K562 (cell line): ENCODE measurements around the gene OR8B8. TPM values are rescaled to one million over a fixed set of nuclear protein-coding genes. Genes with fewer than 3 reads are reported as not detected.

ENCODE experiments used
- C11orf30 ChIP-seq: fragments of 450-650 bp; IDR thresholded peaks from 2 replicates; pipeline ENCODE4 v1.6.1; 2016; ENCODE audit warnings: low read depth, mild to moderate bottlenecking
- KHSRP ChIP-seq: fragments of 450-650 bp; IDR thresholded peaks from 2 replicates; pipeline ENCODE4 v1.6.1; 2017
- MAFF ChIP-seq: IDR thresholded peaks from 2 replicates; pipeline ENCODE4 v1.6.1; 2012; ENCODE audit warnings: low read length, improper control_type of control experiment
- MAFG ChIP-seq: fragments of 450-650 bp; conservative IDR thresholded peaks from 2 replicates; pipeline ENCODE4 v1.6.1; 2016; ENCODE audit warnings: missing genetic modification characterization, missing compliant biosample characterization
- NFE2 ChIP-seq: IDR thresholded peaks from 2 replicates; pipeline ENCODE4 v1.6.1; 2014; ENCODE audit warnings: antibody characterized with exemption, low read depth
- ZBTB7A ChIP-seq: IDR thresholded peaks from 2 replicates; pipeline ENCODE4 v1.6.1; 2011; ENCODE audit warnings: low read depth, mild to moderate bottlenecking, low read length, moderate library complexity, borderline replicate concordance; ENCODE audit not compliant: control insufficient read depth
- polyA plus RNA-seq, 8 experiments: library from polyadenylated mRNA; depleted of rRNA in 4 of 8; stranded (reverse) in 5 of 8; unstranded in 3 of 8; fragments of >200 nt; fragmentation: Nextera tagmentation in 2 of 8; fragmentation: Illumina TruSeq in 1 of 8; extraction: Ambion mirVana in 2 of 8; extraction: Trizol in 1 of 8; gene quantifications; 2 replicates each; pipeline versions ENCODE4 v1.2.1 to v1.2.3, GENCODE V29; 2011 to 2014; ENCODE audit warnings: inconsistent platforms in 1 of 8, missing spikeins in 1 of 8
- total RNA-seq, 7 experiments: library from RNA; depleted of rRNA in 6 of 7; stranded (reverse); fragments of >200 nt in 6 of 7; fragmentation: Illumina TruSeq in 2 of 7; extraction: Trizol in 2 of 7; gene quantifications; 2 replicates each; pipeline versions ENCODE4 v1.2.1 to v1.2.3, GENCODE V29; 2011 to 2021; ENCODE audit warnings: low replicate concordance in 1 of 7
- TF ChIP-seq, protein P1 (sequence below): sonication (generic); formaldehyde crosslinking; IDR thresholded peaks from 2 replicates; pipeline ENCODE4 v1.8.0; 2022; ENCODE audit warnings: mild to moderate bottlenecking, missing genetic modification reagents

OR8B8 gene
- total and polyA plus RNA-seq, 9 of the 15 experiments (the other 6 are each of a cell fraction or from before 2014, with no cell fraction given), result 0.18 TPM; not detected in 8

DNA sequence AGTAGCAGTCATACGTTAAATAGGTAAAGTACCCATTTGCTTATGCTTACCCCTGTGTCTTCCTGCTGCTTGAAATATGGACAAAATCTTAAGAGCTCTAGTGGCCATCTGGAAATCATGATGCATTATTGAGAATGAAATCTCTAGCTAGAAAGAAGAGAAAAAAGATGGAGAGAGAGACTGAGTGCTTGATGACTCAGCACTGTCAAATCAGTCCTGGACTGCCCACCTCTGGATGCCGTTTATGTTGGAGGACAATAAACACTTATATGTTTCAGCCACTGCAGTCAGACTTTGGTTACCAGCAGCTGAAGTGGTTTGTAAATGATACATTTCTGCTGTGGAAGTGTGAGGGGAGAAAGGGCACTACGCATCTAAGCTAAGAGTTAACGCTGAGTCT, 24.5 kb downstream of the OR8B8 start (continued):
- TF ChIP-seq, protein P1, sequence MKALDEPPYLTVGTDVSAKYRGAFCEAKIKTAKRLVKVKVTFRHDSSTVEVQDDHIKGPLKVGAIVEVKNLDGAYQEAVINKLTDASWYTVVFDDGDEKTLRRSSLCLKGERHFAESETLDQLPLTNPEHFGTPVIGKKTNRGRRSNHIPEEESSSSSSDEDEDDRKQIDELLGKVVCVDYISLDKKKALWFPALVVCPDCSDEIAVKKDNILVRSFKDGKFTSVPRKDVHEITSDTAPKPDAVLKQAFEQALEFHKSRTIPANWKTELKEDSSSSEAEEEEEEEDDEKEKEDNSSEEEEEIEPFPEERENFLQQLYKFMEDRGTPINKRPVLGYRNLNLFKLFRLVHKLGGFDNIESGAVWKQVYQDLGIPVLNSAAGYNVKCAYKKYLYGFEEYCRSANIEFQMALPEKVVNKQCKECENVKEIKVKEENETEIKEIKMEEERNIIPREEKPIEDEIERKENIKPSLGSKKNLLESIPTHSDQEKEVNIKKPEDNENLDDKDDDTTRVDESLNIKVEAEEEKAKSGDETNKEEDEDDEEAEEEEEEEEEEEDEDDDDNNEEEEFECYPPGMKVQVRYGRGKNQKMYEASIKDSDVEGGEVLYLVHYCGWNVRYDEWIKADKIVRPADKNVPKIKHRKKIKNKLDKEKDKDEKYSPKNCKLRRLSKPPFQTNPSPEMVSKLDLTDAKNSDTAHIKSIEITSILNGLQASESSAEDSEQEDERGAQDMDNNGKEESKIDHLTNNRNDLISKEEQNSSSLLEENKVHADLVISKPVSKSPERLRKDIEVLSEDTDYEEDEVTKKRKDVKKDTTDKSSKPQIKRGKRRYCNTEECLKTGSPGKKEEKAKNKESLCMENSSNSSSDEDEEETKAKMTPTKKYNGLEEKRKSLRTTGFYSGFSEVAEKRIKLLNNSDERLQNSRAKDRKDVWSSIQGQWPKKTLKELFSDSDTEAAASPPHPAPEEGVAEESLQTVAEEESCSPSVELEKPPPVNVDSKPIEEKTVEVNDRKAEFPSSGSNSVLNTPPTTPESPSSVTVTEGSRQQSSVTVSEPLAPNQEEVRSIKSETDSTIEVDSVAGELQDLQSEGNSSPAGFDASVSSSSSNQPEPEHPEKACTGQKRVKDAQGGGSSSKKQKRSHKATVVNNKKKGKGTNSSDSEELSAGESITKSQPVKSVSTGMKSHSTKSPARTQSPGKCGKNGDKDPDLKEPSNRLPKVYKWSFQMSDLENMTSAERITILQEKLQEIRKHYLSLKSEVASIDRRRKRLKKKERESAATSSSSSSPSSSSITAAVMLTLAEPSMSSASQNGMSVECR, result no peak
- TF ChIP-seq C11orf30 (peak; percentile 69), MAFG (tag) (peak; percentile 59), MAFF (peak; percentile 2; the same call in 1 of the 2 replicates), NFE2 (peak; percentile 64), ZBTB7A (no peak), KHSRP (no peak)
